ENCODE measurements around the gene AIDA. TPM values are rescaled to one million over a fixed set of nuclear protein-coding genes. Genes with fewer than 3 reads are reported as not detected.

The AIDA gene
- total RNA-seq, 6 experiments from 2014 or later: 87.1 to 112 (median 103) TPM

- Mint-ChIP-seq H3K4me3 (no peak overlapping the region), H3K36me3 (ENCODE audit: low read depth) (peaks cover 28% of the 10 kb centered on the region), H3K9me3 (no peaks in the 10 kb centered on the region), H3K27ac (no peak overlapping the region), H3K27me3 (ENCODE audit: insufficient read depth) (no peaks in the 10 kb centered on the region), H3K4me1 (ENCODE audit: low read depth) (no peaks in the 10 kb centered on the region)
- DNase-seq: no peak
- no peak for TF ChIP-seq CTCF (IDR thresholded peaks at IDR 0.05)
These were observed 59.0 kb downstream of the AIDA start for GRCh38 chr1:222653178-222653827.

- H3K27ac Mint-ChIP-seq: no peak overlapping the region
- H3K4me3 Mint-ChIP-seq: no peak overlapping the region
- H3K4me1 Mint-ChIP-seq (ENCODE audit: low read depth): no peaks in the 10 kb centered on the region
- H3K9me3 Mint-ChIP-seq: no peaks in the 10 kb centered on the region
- peaks cover 25% of the 10 kb centered on the region for H3K36me3 Mint-ChIP-seq (ENCODE audit: low read depth)
- DNase-seq: no peak
- TF ChIP-seq CTCF (IDR thresholded peaks at IDR 0.05): no peak
- H3K27me3 Mint-ChIP-seq (ENCODE audit: insufficient read depth): no peaks in the 10 kb centered on the region
These were observed 59.6 kb downstream of the AIDA start for GRCh38 chr1:222652676-222653075.

DNA sequence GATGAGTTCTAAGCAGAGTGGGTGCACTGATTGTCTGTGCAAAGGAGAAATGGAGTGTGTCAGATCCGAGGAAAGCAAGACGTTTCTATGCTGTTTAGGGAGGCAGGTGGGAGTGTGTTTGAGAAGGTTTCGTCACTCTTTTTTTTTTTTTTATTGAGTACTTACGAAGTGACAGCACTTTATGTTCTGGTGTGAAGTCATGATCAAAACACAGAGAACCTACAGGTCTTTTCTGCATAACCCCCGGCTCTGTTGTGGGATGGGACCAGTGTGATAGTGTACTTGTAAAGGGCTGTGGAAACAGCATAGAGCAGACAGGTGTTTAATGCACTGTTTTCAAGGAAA is 67.7 kb downstream of the AIDA start:
- no peak for TF ChIP-seq CTCF (IDR thresholded peaks at IDR 0.05)
- Mint-ChIP-seq H3K27ac (peak overlapping the region; percentile 99), H3K9me3 (no peaks in the 10 kb centered on the region), H3K27me3 (ENCODE audit: insufficient read depth) (no peaks in the 10 kb centered on the region), H3K36me3 (ENCODE audit: low read depth) (peaks cover 6% of the 10 kb centered on the region; the same call in 1 of the 2 replicates), H3K4me3 (peak overlapping the region; percentile 98), H3K4me1 (ENCODE audit: low read depth) (peaks cover 41% of the 10 kb centered on the region)
- no peak for DNase-seq

DNA sequence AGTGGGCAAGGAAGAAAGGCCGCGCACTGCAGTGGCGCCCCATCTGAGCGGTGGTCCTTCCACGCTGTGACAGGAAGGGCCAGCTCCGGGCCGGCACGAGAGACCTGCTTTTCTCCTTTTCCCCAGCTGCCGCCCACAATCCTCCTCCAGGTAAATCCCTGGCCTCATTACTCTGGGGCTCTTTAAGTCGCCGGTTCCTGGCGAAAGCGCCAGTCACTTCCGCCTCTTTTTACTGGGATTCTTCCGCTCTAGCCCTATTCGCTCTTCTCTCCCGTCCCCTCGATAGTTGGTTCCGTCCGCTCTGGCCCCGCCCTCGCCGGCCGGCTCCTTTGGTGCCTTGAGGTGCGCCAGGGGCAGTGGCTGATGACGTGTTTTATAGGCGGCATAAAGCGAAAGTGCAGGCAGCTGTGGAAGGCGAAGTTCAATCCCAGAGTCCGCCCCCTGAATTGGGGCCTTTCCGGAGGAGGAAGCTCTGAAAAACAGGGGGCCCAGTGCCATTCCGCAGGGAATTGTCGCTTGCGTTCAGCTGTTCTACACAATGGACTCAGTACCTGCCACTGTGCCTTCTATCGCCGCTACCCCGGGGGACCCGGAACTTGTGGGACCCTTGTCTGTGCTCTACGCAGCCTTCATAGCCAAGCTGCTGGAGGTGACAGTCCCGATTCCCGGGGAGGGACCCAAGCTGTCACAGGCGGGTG is 68.2 kb downstream of the AIDA start:
- peaks cover 10% of the 10 kb centered on the region for H3K36me3 Mint-ChIP-seq (ENCODE audit: low read depth)
- no peaks in the 10 kb centered on the region for H3K27me3 Mint-ChIP-seq (ENCODE audit: insufficient read depth)
- DNase-seq: peak; percentile 99
- TF ChIP-seq CTCF (IDR thresholded peaks at IDR 0.05): no peak
- peaks cover 41% of the 10 kb centered on the region for H3K4me1 Mint-ChIP-seq (ENCODE audit: low read depth)
- peak overlapping the region; percentile 99 for H3K27ac Mint-ChIP-seq
- no peaks in the 10 kb centered on the region for H3K9me3 Mint-ChIP-seq
- peak overlapping the region; percentile 98 for H3K4me3 Mint-ChIP-seq

DNA sequence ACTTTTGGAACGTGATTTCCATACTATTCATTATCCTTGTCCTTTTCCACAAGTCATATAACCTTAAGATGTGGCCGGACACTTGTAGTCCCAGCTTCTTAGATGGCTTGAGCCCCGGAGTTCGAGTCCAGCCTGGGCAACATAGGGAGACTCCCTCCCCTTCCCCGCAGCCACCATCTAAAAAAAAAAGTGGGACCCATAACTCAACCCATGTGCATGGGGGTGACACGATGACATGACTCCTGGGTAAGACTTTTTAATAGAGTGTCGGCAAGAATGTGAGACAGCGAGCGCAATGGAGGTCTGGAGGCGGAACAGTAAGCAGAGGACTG is 68.7 kb downstream of the AIDA start:
- H3K4me3 Mint-ChIP-seq: peak overlapping the region; percentile 98
- TF ChIP-seq CTCF (IDR thresholded peaks at IDR 0.05): no peak
- H3K27me3 Mint-ChIP-seq (ENCODE audit: insufficient read depth): no peaks in the 10 kb centered on the region
- peak; percentile 17 for DNase-seq
- H3K9me3 Mint-ChIP-seq: no peaks in the 10 kb centered on the region
- peaks cover 15% of the 10 kb centered on the region for H3K36me3 Mint-ChIP-seq (ENCODE audit: low read depth)
- peaks cover 41% of the 10 kb centered on the region for H3K4me1 Mint-ChIP-seq (ENCODE audit: low read depth)
- peak overlapping the region; percentile 99 for H3K27ac Mint-ChIP-seq

Data from HFFc6 (cell line).